K562 (cell line): ENCODE results near the gene SLC9A7. TPM values are rescaled to one million over a fixed set of nuclear protein-coding genes. Genes with fewer than 3 reads are reported as not detected.

ENCODE experiments used
- BCLAF1 ChIP-seq, 2 experiments: fragments of 450-650 bp in 1 of 2; IDR thresholded peaks; 2 replicates each; pipeline ENCODE4 v1.6.1; 2011 to 2017; ENCODE audit warnings: low read depth in 2 of 2, antibody characterized with exemption in 1 of 2, borderline replicate concordance in 1 of 2, low read length in 1 of 2, mild to moderate bottlenecking in 1 of 2, mixed read lengths in 1 of 2; ENCODE audit not compliant: control insufficient read depth in 1 of 2
- CBX5 ChIP-seq: IDR thresholded peaks from 2 replicates; pipeline ENCODE4 v1.6.1; 2014; ENCODE audit warnings: low read depth, borderline replicate concordance
- CC2D1A ChIP-seq: fragments of 450-650 bp; IDR thresholded peaks from 2 replicates; pipeline ENCODE4 v1.6.1; 2017; ENCODE audit warnings: mild to moderate bottlenecking
- CHD1 ChIP-seq: fragments of 200-600 bp; sonication (generic); IDR thresholded peaks from one replicate; pipeline ENCODE4 v1.6.1; 2012; ENCODE audit warnings: mild to moderate bottlenecking, moderate library complexity, low read length, inconsistent platforms
- MXD1 ChIP-seq: fragments of 250-450 bp; sonication (Bioruptor Pico); IDR thresholded peaks from 2 replicates; pipeline ENCODE4 v1.8.0; 2021; ENCODE audit warnings: borderline replicate concordance, mild to moderate bottlenecking, moderate library complexity; ENCODE audit not compliant: poor library complexity, severe bottlenecking
- NEUROD1 ChIP-seq: fragments of 150-350 bp; IDR thresholded peaks from 2 replicates; pipeline ENCODE4 v1.6.1; 2014; ENCODE audit warnings: borderline replicate concordance, low read length, low read depth; ENCODE audit not compliant: partially characterized antibody
- NFE2L1 ChIP-seq: fragments of 450-650 bp; IDR thresholded peaks from 2 replicates; pipeline ENCODE4 v1.6.1; 2016; ENCODE audit warnings: missing genetic modification characterization, low read depth, mild to moderate bottlenecking, missing compliant biosample characterization, moderate library complexity, borderline replicate concordance
- POLR3A ChIP-seq: IDR thresholded peaks from 2 replicates; pipeline ENCODE4 v1.6.1; 2011; ENCODE audit warnings: borderline replicate concordance, mild to moderate bottlenecking, moderate library complexity; ENCODE audit not compliant: insufficient read length, insufficient read depth; ENCODE audit errors: extremely low read depth
- PRMT5 ChIP-seq: sonication (generic); formaldehyde crosslinking; IDR thresholded peaks from 2 replicates; pipeline ENCODE4 v1.5.0; 2020; ENCODE audit warnings: missing genetic modification reagents
- PTTG1 ChIP-seq: fragments of 450-650 bp; IDR thresholded peaks from 2 replicates; pipeline ENCODE4 v1.6.1; 2016; ENCODE audit warnings: low read depth, mild to moderate bottlenecking, missing genetic modification characterization, missing compliant biosample characterization
- TFAP4 ChIP-seq: sonication (generic); formaldehyde crosslinking; IDR thresholded peaks from 2 replicates; pipeline ENCODE4 v1.8.0; 2022; ENCODE audit warnings: missing genetic modification reagents, mild to moderate bottlenecking, moderate library complexity, borderline replicate concordance
- WHSC1 ChIP-seq: IDR thresholded peaks from one replicate; pipeline ENCODE4 v1.6.1; 2012; ENCODE audit warnings: low read length, control low read depth, inconsistent platforms
- ZFP91 ChIP-seq: sonication (generic); formaldehyde crosslinking; IDR thresholded peaks from 2 replicates; pipeline ENCODE4 v1.8.0; 2022; ENCODE audit warnings: mild to moderate bottlenecking, missing genetic modification reagents
- polyA plus RNA-seq, 8 experiments: library from polyadenylated mRNA; depleted of rRNA in 4 of 8; stranded (reverse) in 5 of 8; unstranded in 3 of 8; fragments of >200 nt; fragmentation: Nextera tagmentation in 2 of 8; fragmentation: Illumina TruSeq in 1 of 8; extraction: Ambion mirVana in 2 of 8; extraction: Trizol in 1 of 8; gene quantifications; 2 replicates each; pipeline versions ENCODE4 v1.2.1 to v1.2.3, GENCODE V29; 2011 to 2014; ENCODE audit warnings: inconsistent platforms in 1 of 8, missing spikeins in 1 of 8
- total RNA-seq, 7 experiments: library from RNA; depleted of rRNA in 6 of 7; stranded (reverse); fragments of >200 nt in 6 of 7; fragmentation: Illumina TruSeq in 2 of 7; extraction: Trizol in 2 of 7; gene quantifications; 2 replicates each; pipeline versions ENCODE4 v1.2.1 to v1.2.3, GENCODE V29; 2011 to 2021; ENCODE audit warnings: low replicate concordance in 1 of 7

SLC9A7 gene
- total and polyA plus RNA-seq, 9 of the 15 experiments (the other 6 are each of a cell fraction or from before 2014, with no cell fraction given) = 0.04 to 0.13 (median 0.09) TPM; not detected in 5

GRCh38 chrX:46645614-46646013 is 113.3 kb downstream of the SLC9A7 start (continued):
- TF ChIP-seq NFE2L1 (tag) (no peak), WHSC1 (no peak), ZFP91 (CRISPR knock-in tag) (no peak), MXD1 (CRISPR knock-in tag) (no peak), PRMT5 (no peak), BCLAF1 (IDR thresholded peaks at IDR 0.05; ENCODE audit: borderline replicate concordance in 1 of 2, control insufficient read depth in 1 of 2, low read depth in 2 of 2, low read length in 1 of 2) (no peak), CBX5 (no peak), PTTG1 (no peak), NEUROD1 (no peak), TFAP4 (CRISPR knock-in tag) (no peak), POLR3A (no peak), CHD1 (no peak), CC2D1A (no peak)
- TF ChIP-seq, all 486 proteins: peak for 0
